Type B pancreatic cell (in vitro differentiated cells): ENCODE measurements around the gene SYT3. TPM values are rescaled to one million over a fixed set of nuclear protein-coding genes. Genes with fewer than 3 reads are reported as not detected.
"Not testable (repeated sequence)": the region's sequence is repeated elsewhere in the genome, so short reads cannot be mapped to it uniquely, and the experiment has no call there.

Experiments
- DNase-seq: peaks from one replicate; pipeline ENCODE4 v3.0.0; 2021; ENCODE audit warnings: mixed read lengths; ENCODE audit not compliant: unreplicated experiment; ENCODE audit errors: extremely low spot score
- H3K27ac Mint-ChIP-seq: 2 replicates; pipeline ENCODE4 v1.8.0; 2021; ENCODE audit warnings: mild to moderate bottlenecking, mixed read lengths
- H3K27me3 Mint-ChIP-seq: 2 replicates; pipeline ENCODE4 v1.8.0; 2021; ENCODE audit warnings: mixed read lengths
- H3K36me3 Mint-ChIP-seq: 2 replicates; pipeline ENCODE4 v1.8.0; 2021; ENCODE audit warnings: mixed read lengths
- H3K4me1 Mint-ChIP-seq: one replicate; pipeline ENCODE4 v1.8.0; 2021; ENCODE audit warnings: mixed read lengths; ENCODE audit not compliant: unreplicated experiment
- H3K4me3 Mint-ChIP-seq: 2 replicates; pipeline ENCODE4 v1.8.0; 2021; ENCODE audit warnings: mild to moderate bottlenecking, mixed read lengths
- H3K9me3 Mint-ChIP-seq: 2 replicates; pipeline ENCODE4 v1.8.0; 2021; ENCODE audit warnings: mixed read lengths
- CTCF ChIP-seq: fragments of 200-600 bp; sonication (generic); conservative IDR thresholded peaks from 2 replicates; pipeline ENCODE4 v1.5.0; 2021; ENCODE audit warnings: antibody characterized with exemption, mild to moderate bottlenecking
- total RNA-seq: library from RNA; stranded (reverse); gene quantifications from 2 replicates; pipeline ENCODE4 v1.2.1, GENCODE V29; 2021; ENCODE audit warnings: low replicate concordance

SYT3 gene
- total RNA-seq, 1 donor from 2014 or later, result 0.68 TPM

GRCh38 chr19:50580970-50581634 lies 58.6 kb downstream of the SYT3 start:
- H3K4me3 Mint-ChIP-seq, result no peak overlapping the region
- H3K4me1 Mint-ChIP-seq, result no peaks in the 10 kb centered on the region
- no peaks in the 10 kb centered on the region for H3K9me3 Mint-ChIP-seq
- DNase-seq, result no peak
- no peak for TF ChIP-seq CTCF
- H3K27ac Mint-ChIP-seq, result no peak overlapping the region
- H3K36me3 Mint-ChIP-seq, result no peaks in the 10 kb centered on the region
- H3K27me3 Mint-ChIP-seq, result peaks cover 7% of the 10 kb centered on the region

GRCh38 chr19:50580240-50580639 lies 59.4 kb downstream of the SYT3 start:
- H3K36me3 Mint-ChIP-seq, result no peaks in the 10 kb centered on the region
- no peaks in the 10 kb centered on the region for H3K9me3 Mint-ChIP-seq
- peaks cover 7% of the 10 kb centered on the region for H3K27me3 Mint-ChIP-seq
- no peak overlapping the region for H3K4me3 Mint-ChIP-seq
- no peak for TF ChIP-seq CTCF
- H3K27ac Mint-ChIP-seq, result no peak overlapping the region
- no peaks in the 10 kb centered on the region for H3K4me1 Mint-ChIP-seq
- DNase-seq, result no peak

GRCh38 chr19:50576769-50577168 lies 62.9 kb downstream of the SYT3 start:
- not testable (repeated sequence) for H3K36me3 Mint-ChIP-seq, H3K27ac Mint-ChIP-seq
- peaks cover 10% of the 10 kb centered on the region for H3K27me3 Mint-ChIP-seq

GRCh38 chr19:50573741-50574461 lies 65.8 kb downstream of the SYT3 start:
- Mint-ChIP-seq H3K36me3 (no peaks in the 10 kb centered on the region), H3K27me3 (peaks cover 32% of the 10 kb centered on the region), H3K4me3 (no peak overlapping the region), H3K27ac (no peak overlapping the region), H3K4me1 (no peaks in the 10 kb centered on the region), H3K9me3 (no peaks in the 10 kb centered on the region)
- no peak for DNase-seq
- TF ChIP-seq CTCF, result no peak

More at GRCh38 chr19:50576769-50577168, 62.9 kb downstream of the SYT3 start:
- H3K4me3 Mint-ChIP-seq, DNase-seq, H3K9me3 Mint-ChIP-seq, H3K4me1 Mint-ChIP-seq: not testable (repeated sequence)

Other genes with a start within 250 kb of the SYT3 start
- gene SPIB, start 220.9 kb downstream of the SYT3 start, total RNA-seq, result 2.6 and 3.0 TPM in 2 replicates
- 0.12 TPM in 1 of 2 replicates, not detected in the other for gene MYBPC2, start 207.0 kb downstream of the SYT3 start, total RNA-seq
- 137 and 152 TPM in 2 replicates for gene EMC10, start 163.4 kb downstream of the SYT3 start, total RNA-seq
- gene GARIN5A, start 163.0 kb downstream of the SYT3 start, total RNA-seq, result 1.9 and 5.2 TPM in 2 replicates
- 16.2 and 23.2 TPM in 2 replicates for gene JOSD2, start 128.7 kb downstream of the SYT3 start, total RNA-seq
- gene ASPDH, start 126.0 kb downstream of the SYT3 start, total RNA-seq, result not detected in 2 replicates
- gene LRRC4B, start 71.4 kb downstream of the SYT3 start, total RNA-seq, result 0.38 and 21.7 TPM in 2 replicates
- gene C19orf81, start 9.6 kb upstream of the SYT3 start, total RNA-seq, result 1.8 and 3.7 TPM in 2 replicates
- gene SHANK1, start 79.9 kb upstream of the SYT3 start, total RNA-seq, result 0.38 and 7.8 TPM in 2 replicates
- gene CLEC11A, start 83.5 kb upstream of the SYT3 start, total RNA-seq, result 4.2 and 5.9 TPM in 2 replicates
- gene GPR32, start 130.6 kb upstream of the SYT3 start, total RNA-seq, result not detected in 2 replicates
- gene ACP4, start 150.5 kb upstream of the SYT3 start, total RNA-seq, result not detected in 2 replicates
- 1.5 and 2.9 TPM in 2 replicates for gene KLK1, start 183.9 kb upstream of the SYT3 start, total RNA-seq
- gene KLK15, start 193.7 kb upstream of the SYT3 start, total RNA-seq, result 0.26 TPM in 1 of 2 replicates, not detected in the other
- not detected in 2 replicates for gene KLK3, start 215.0 kb upstream of the SYT3 start, total RNA-seq
- 0.43 TPM in 1 of 2 replicates, not detected in the other for gene KLK2, start 233.6 kb upstream of the SYT3 start, total RNA-seq